Measurements from ENCODE around the gene HCN2.

- TF ChIP-seq, protein P1, sequence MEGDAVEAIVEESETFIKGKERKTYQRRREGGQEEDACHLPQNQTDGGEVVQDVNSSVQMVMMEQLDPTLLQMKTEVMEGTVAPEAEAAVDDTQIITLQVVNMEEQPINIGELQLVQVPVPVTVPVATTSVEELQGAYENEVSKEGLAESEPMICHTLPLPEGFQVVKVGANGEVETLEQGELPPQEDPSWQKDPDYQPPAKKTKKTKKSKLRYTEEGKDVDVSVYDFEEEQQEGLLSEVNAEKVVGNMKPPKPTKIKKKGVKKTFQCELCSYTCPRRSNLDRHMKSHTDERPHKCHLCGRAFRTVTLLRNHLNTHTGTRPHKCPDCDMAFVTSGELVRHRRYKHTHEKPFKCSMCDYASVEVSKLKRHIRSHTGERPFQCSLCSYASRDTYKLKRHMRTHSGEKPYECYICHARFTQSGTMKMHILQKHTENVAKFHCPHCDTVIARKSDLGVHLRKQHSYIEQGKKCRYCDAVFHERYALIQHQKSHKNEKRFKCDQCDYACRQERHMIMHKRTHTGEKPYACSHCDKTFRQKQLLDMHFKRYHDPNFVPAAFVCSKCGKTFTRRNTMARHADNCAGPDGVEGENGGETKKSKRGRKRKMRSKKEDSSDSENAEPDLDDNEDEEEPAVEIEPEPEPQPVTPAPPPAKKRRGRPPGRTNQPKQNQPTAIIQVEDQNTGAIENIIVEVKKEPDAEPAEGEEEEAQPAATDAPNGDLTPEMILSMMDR (IDR thresholded peaks at IDR 0.05) = no peak
- TF ChIP-seq POLR2A (IDR thresholded peaks at IDR 0.05; ENCODE audit: low read depth) = no peak
- TF ChIP-seq POLR2AphosphoS5 (IDR thresholded peaks at IDR 0.05) = no peak
Measured at GRCh38 chr19:629961-630714, 40.5 kb downstream of the HCN2 start.
